Middle frontal gyrus (tissue), 1 donor: ENCODE results near the gene ZNF224.
"Not testable (repeated sequence)": the region's sequence is repeated elsewhere in the genome, so short reads cannot be mapped to it uniquely, and the experiment has no call there.

Source experiments
- DNase-seq: peaks from one replicate; pipeline ENCODE4 v3.0.0-alpha.2; 2015; ENCODE audit warnings: low spot score; ENCODE audit errors: extremely low spot score

The ZNF224 gene

GRCh38 chr19:44121162-44121561 is 27.0 kb downstream of the ZNF224 start:
- not testable (repeated sequence) for DNase-seq

DNA sequence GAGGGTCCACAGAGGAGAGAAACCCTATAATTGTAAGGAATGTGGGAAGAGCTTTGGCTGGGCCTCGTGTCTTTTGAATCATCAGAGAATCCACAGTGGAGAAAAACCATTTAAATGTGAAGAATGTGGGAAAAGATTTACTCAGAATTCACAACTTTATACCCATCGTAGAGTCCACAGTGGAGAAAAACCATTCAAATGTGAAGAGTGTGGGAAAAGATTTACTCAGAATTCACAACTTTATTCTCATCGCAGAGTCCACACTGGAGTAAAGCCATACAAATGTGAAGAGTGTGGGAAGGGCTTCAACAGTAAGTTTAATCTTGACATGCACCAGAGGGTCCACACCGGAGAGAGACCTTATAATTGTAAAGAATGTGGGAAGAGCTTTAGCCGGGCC is 37.8 kb downstream of the ZNF224 start:
- no peak for DNase-seq

- peak; percentile 80 for DNase-seq
These were observed 47.3 kb downstream of the ZNF224 start, which contains the start of gene ZNF234 for GRCh38 chr19:44141191-44142058. Gene ZNF234 (plus strand): TSS chr19:44141554. CDS start chr19:44144633, 3,079 bp downstream.

DNA sequence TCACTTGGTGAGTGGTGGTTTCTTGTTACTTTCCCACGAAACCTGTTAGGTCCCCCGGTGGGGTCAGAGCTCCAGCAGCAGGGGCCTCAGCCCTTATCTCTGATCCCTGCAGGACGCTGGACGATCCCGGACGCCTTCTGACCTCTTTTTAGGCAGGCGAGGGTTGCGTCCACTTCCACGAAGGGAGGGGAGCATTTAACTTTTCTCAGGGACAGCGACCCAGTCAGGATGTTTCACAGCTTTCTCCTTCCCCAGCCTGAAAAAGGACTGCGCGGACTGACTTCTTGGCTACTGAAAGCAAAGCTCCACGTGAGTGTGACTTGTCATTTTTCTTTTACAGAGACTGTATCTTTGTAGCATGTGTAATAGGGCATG is 47.9 kb downstream of the ZNF224 start:
- DNase-seq: no peak

- no peak for DNase-seq
These were observed 55.6 kb downstream of the ZNF224 start for GRCh38 chr19:44149776-44150175.

GRCh38 chr19:44151491-44151890 is 57.3 kb downstream of the ZNF224 start:
- DNase-seq: no peak

DNA sequence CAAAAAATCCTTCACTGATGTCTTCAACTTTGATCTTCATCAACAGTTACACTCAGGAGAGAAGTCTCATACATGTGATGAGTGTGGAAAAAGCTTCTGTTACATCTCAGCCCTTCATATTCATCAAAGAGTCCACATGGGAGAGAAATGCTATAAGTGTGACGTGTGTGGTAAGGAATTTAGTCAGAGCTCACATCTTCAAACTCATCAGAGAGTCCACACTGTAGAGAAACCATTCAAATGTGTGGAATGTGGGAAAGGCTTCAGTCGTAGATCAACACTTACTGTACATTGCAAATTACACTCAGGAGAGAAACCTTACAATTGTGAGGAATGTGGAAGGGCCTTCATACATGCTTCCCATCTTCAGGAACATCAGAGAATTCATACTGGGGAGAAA is 62.3 kb downstream of the ZNF224 start:
- DNase-seq: no peak
